ENCODE results near the gene PCDHGA5.
"Not testable (repeated sequence)": the region's sequence is repeated elsewhere in the genome, so short reads cannot be mapped to it uniquely, and the experiment has no call there.

PCDHGA5 gene

GRCh38 chr5:141414548-141415274, 50.7 kb downstream of the PCDHGA5 start:
- not testable (repeated sequence) for DNase-seq (ENCODE audit: low read depth)

GRCh38 chr5:141415275-141415618, 51.3 kb downstream of the PCDHGA5 start:
- DNase-seq (ENCODE audit: low read depth) = not testable (repeated sequence)
